Measurements from ENCODE around the gene ACOT7. TPM values are rescaled to one million over a fixed set of nuclear protein-coding genes. Genes with fewer than 3 reads are reported as not detected.
A peak's percentile ranks its signal among the peaks of the same experiment; 100 is the strongest.

The ACOT7 gene
- total RNA-seq, 1 donor from 2014 or later, result 48.1 TPM

- no peak for TF ChIP-seq CTCF (IDR thresholded peaks at IDR 0.05)
- peaks cover 5% of the 10 kb centered on the region for H3K36me3 Mint-ChIP-seq (ENCODE audit: low read depth)
- no peaks in the 10 kb centered on the region for H3K27me3 Mint-ChIP-seq (ENCODE audit: low read depth)
- DNase-seq (ENCODE audit: low spot score), result no peak
- H3K4me3 Mint-ChIP-seq (ENCODE audit: unreplicated experiment), result no peak overlapping the region
- no peak overlapping the region for H3K27ac Mint-ChIP-seq (ENCODE audit: unreplicated experiment)
- H3K9me3 Mint-ChIP-seq (ENCODE audit: low read depth), result no peaks in the 10 kb centered on the region
- H3K4me1 Mint-ChIP-seq (ENCODE audit: low read depth), result no peaks in the 10 kb centered on the region
Observed at GRCh38 chr1:6328091-6328490, 65.5 kb downstream of the ACOT7 start.

GRCh38 chr1:6325482-6325881 is 68.1 kb downstream of the ACOT7 start:
- no peak for TF ChIP-seq CTCF (IDR thresholded peaks at IDR 0.05)
- no peak for DNase-seq (ENCODE audit: low spot score)
- peaks cover 4% of the 10 kb centered on the region for H3K4me1 Mint-ChIP-seq (ENCODE audit: low read depth)
- peaks cover 7% of the 10 kb centered on the region for H3K36me3 Mint-ChIP-seq (ENCODE audit: low read depth)
- H3K27me3 Mint-ChIP-seq (ENCODE audit: low read depth), result no peaks in the 10 kb centered on the region
- no peak overlapping the region for H3K4me3 Mint-ChIP-seq (ENCODE audit: unreplicated experiment)
- H3K27ac Mint-ChIP-seq (ENCODE audit: unreplicated experiment), result no peak overlapping the region
- no peaks in the 10 kb centered on the region for H3K9me3 Mint-ChIP-seq (ENCODE audit: low read depth)

GRCh38 chr1:6322161-6322560 is 71.4 kb downstream of the ACOT7 start:
- peaks cover 8% of the 10 kb centered on the region for H3K4me1 Mint-ChIP-seq (ENCODE audit: low read depth)
- no peak overlapping the region for H3K4me3 Mint-ChIP-seq (ENCODE audit: unreplicated experiment)
- no peaks in the 10 kb centered on the region for H3K27me3 Mint-ChIP-seq (ENCODE audit: low read depth)
- peaks cover 5% of the 10 kb centered on the region for H3K36me3 Mint-ChIP-seq (ENCODE audit: low read depth)
- H3K27ac Mint-ChIP-seq (ENCODE audit: unreplicated experiment), result no peak overlapping the region
- H3K9me3 Mint-ChIP-seq (ENCODE audit: low read depth), result no peaks in the 10 kb centered on the region
- DNase-seq (ENCODE audit: low spot score), result no peak
- TF ChIP-seq CTCF (IDR thresholded peaks at IDR 0.05), result no peak

DNA sequence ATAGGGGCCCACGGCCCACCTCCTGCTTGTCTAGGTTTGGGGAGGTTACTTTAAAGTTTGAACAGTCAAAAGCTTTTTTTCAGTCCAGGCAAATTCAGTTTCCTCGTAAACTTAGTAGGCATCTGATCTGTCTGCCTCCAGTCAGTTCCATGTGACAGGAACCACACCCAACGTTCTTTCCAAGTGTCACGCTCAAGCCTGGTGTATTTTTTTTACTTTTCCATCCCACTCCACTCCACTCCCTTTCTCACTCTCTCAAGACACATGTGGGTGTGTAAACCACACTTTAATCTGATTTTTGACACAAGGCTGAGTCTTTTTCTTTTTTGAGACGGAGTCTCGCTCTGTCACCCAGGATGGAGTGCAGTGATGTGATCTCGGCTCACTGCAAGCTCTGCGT is 72.4 kb downstream of the ACOT7 start:
- H3K4me1 Mint-ChIP-seq (ENCODE audit: low read depth), result peaks cover 10% of the 10 kb centered on the region

DNA sequence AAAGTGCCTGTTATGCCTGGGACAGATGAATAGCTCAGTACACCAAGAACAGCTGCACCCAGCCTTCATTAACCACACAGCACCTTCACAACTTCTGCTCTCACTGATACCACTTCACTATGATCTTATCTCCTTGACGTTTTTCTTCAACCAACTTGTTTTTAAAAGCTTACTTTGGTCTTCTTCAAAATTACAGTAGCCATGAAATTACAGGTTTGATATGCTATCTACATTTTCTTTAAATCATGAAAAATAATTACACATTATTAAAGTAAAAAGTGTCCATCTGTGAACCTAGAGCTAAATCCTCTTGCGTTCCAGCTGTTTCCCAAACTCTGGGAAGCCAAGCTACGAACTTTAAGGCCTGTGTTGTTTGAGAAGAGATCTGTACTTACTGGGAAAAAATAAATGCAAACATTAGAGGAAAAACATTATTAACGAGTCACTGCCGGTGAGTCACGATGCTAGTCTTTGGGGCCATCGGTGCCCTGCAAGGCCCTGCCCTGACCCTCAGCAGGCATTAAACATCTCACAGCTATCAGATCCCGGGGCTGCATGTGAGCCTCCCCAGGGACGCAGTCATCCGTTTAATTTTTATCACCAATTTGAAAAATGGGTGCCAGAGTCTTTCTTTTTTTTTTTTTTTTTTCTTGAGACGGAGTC is 76.3 kb downstream of the ACOT7 start:
- Mint-ChIP-seq H3K4me3 (ENCODE audit: unreplicated experiment) (no peak overlapping the region), H3K4me1 (ENCODE audit: low read depth) (peaks cover 10% of the 10 kb centered on the region), H3K27me3 (ENCODE audit: low read depth) (no peaks in the 10 kb centered on the region), H3K27ac (ENCODE audit: unreplicated experiment) (no peak overlapping the region), H3K36me3 (ENCODE audit: low read depth) (peaks cover 6% of the 10 kb centered on the region), H3K9me3 (ENCODE audit: low read depth) (no peaks in the 10 kb centered on the region)
- DNase-seq (ENCODE audit: low spot score), result no peak
- no peak for TF ChIP-seq CTCF (IDR thresholded peaks at IDR 0.05)

More for the DNA sequence above, 72.4 kb downstream of the ACOT7 start:
- Mint-ChIP-seq H3K27ac (ENCODE audit: unreplicated experiment) (peak overlapping the region; percentile 20), H3K9me3 (ENCODE audit: low read depth) (no peaks in the 10 kb centered on the region), H3K4me3 (ENCODE audit: unreplicated experiment) (no peak overlapping the region), H3K27me3 (ENCODE audit: low read depth) (no peaks in the 10 kb centered on the region), H3K36me3 (ENCODE audit: low read depth) (peaks cover 3% of the 10 kb centered on the region)
- no peak for TF ChIP-seq CTCF (IDR thresholded peaks at IDR 0.05)
- DNase-seq (ENCODE audit: low spot score), result no peak
